Peyer's patch (tissue), 4 donors: ENCODE measurements around the gene SNX21.

Experiments
- CTCF ChIP-seq, 6 experiments: fragments of 450-650 bp in 4 of 6; fragments of 200-600 bp in 2 of 6; sonication (generic) in 1 of 6; IDR thresholded peaks; one replicate each; pipeline ENCODE4 v1.5.1; 2017 to 2019; ENCODE audit warnings: antibody characterized with exemption in 6 of 6, mild to moderate bottlenecking in 3 of 6, moderate library complexity in 1 of 6
- POLR2A ChIP-seq, 2 donors: fragments of 450-650 bp; IDR thresholded peaks; one replicate each; pipeline ENCODE4 v1.5.1; 2017; ENCODE audit warnings: antibody characterized with exemption in 2 of 2, mild to moderate bottlenecking in 2 of 2, moderate library complexity in 2 of 2

DNA sequence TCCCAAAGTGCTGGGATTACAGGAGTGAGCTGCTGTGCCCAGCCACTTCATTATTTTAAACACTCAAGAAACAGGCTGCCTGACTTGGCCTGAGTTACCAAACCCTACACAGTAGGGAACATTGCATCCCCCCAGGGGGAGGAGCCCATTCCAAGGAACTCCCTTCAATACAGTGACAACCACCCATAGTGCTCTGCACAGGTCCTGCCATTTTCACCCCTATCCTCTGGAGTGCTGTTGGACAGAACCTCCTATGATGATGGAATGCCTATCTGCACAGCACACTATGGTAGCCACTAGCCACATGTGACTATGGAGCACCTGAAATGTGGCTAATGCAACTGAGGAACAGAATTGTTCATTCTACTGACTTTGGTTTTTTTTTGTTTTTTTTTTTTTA, 11.9 kb downstream of the SNX21 start:
- TF ChIP-seq POLR2A (IDR thresholded peaks at IDR 0.05) (no peak), CTCF (IDR thresholded peaks at IDR 0.05) (no peak)
